HG03196 (cell line): ENCODE data around the gene SUSD4.
"Not testable (repeated sequence)": the region's sequence is repeated elsewhere in the genome, so short reads cannot be mapped to it uniquely, and the experiment has no call there.

Experiments
- ATAC-seq: cut with Tn5 transposase; IDR thresholded peaks from one replicate; pipeline ENCODE4 v1.9.1; 2021; ENCODE audit not compliant: unreplicated experiment

Gene SUSD4

DNA sequence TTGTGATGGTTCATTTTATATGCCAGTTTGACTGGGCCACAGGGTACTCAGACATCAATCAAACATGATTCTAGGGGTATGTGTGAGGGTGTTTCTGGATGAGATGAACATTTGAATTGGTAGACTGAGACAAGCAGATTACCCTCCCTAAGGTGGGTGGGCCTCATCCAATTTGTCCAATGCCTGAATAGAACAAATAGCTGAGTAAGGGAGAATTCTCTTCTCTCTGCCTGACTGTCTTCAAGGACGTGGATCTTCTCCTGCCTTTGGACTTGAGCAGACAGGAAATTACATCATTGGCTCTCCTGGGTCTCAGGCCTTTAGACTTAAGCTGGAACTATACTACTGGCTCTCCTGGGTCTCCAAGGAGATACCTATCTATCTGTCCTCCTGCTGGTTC is 64.4 kb downstream of the SUSD4 start:
- ATAC-seq = no peak

GRCh38 chr1:223298701-223299100 is 65.3 kb downstream of the SUSD4 start:
- ATAC-seq = no peak

- ATAC-seq = no peak
Observed at GRCh38 chr1:223297800-223298199, 66.2 kb downstream of the SUSD4 start.

- no peak for ATAC-seq
Observed at GRCh38 chr1:223291796-223292195, 72.2 kb downstream of the SUSD4 start.

- no peak for ATAC-seq
Observed at GRCh38 chr1:223290397-223290796, 73.6 kb downstream of the SUSD4 start.

DNA sequence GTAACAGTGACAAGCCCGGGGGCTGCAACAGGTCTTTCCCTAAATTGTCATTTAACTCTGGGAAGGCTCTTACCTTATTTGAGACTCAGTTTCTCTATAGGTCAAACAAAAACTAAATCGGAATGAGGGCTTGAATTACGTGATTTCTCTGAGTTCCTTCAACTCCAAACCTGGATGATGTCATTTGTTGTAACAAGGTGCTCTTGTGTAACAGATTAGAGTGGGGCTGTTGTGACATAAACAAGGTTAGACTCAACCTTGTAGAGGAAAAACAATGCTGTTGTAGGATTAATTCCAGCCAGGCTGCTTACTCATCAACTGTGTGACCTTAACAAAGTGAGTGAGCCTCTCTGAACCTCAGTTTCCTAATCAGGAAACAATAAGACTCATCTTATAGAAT is 74.4 kb downstream of the SUSD4 start:
- ATAC-seq = no peak

- no peak for ATAC-seq
Observed at GRCh38 chr1:223288826-223289225, 75.2 kb downstream of the SUSD4 start.

GRCh38 chr1:223285452-223285851 is 78.5 kb downstream of the SUSD4 start:
- no peak for ATAC-seq

DNA sequence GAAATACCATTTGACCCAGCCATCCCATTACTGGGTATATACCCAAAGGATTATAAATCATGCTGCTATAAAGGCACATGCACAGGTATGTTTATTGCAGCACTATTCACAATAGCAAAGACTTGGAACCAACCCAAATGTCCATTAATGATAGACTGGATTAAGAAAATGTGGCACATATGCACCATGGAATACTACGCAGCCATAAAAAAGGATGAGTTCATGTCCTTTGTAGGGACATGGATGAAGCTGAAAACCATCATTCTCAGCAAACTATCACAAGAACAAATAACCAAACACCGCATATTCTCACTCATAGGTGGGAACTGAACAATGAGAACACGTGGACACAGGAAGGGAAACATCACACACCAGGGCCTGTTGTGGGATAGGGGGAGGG is 80.3 kb downstream of the SUSD4 start:
- not testable (repeated sequence) for ATAC-seq

DNA sequence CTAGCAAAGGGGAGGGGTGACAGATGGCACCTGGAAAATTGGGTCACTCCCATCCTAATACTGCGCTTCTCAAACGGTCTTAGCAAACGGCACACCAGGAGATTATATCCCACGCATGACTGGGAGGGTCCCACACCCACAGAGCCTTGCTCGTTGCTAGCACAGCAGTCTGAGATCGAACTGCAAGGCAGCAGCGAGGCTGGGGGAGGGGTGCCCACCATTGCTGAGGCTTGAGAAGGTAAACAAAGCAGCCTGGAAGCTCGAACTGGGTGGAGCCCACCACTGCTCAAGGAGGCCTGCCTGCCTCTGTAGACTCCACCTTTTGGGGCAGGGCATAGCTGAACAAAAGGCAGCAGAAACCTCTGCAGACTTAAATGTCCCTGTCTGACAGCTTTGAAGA is 85.7 kb downstream of the SUSD4 start:
- not testable (repeated sequence) for ATAC-seq

DNA sequence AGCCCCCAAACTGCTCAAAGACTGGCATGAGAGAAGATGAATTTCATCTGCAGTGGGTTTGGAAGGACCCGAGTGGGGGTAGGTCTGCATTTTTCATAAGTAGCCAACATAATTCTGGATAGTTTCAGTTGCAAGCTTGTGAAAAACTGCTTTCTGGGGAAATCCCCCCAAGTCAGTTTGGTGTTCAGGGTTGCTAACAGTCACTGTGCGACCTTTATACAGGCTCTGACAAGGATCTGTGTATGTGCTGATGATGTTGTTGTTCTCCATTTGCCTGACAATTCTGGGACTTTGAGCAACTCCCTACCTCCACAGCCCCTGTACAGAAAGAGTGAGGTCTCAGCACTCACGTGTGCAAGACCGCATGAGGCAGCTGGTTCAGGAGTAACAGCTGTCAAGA is 87.9 kb downstream of the SUSD4 start:
- no peak for ATAC-seq

- no peak for ATAC-seq
Observed at GRCh38 chr1:223273511-223273910, 90.5 kb downstream of the SUSD4 start.

DNA sequence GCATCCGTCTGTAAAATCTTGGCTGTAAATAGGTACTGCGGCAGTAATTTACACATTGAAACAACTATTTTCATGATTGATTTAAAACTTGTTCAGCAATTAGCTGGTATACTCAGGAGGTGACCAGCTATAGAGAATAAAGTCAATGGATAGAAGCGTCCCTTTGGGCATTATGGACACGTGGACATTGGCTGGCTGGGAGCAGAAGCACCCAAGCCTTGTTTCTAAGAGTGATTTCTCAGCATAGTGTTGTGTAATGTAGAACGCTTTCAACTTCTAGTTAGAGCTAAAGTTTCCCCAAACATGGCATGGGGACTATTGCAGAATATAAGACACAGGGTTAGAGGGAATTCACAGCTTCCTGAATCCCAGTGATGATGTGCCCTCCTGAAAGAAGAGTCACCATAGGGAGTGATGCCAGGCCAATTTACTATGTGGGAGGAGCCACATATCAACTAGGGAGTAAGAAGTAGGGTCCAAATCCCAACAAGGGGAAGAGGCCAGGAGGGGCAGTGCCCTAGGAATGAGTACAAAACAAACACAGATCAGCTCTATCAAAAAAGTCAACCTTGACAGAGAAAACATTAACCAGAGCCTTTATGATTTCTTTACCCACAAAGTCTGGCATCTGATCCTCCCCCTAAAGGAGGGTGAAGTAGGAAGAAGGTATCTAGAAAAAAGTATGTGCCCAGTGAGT is 92.7 kb downstream of the SUSD4 start:
- ATAC-seq = no peak

- ATAC-seq = no peak
Observed at GRCh38 chr1:223270155-223270554, 93.8 kb downstream of the SUSD4 start.

DNA sequence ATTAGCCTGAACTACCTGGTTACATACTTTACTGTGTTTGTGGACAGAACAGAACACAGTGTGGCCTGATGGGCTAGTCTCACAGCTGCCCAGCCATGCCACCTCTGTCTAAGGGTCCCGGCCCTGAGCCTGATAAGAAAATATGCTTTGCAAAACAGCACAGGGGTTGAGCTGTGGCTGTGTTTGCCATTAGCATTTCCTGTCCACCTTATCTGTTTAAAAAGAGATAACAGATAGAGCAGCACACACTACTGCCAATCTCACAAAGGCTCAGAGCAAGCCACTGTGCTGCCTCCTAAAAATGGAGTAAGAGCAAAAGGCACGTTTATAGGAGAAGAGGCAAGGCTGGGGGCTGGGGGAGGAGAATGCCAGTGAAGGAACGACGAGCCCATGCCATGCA is 95.0 kb downstream of the SUSD4 start:
- ATAC-seq = no peak

GRCh38 chr1:223266632-223267172 is 97.3 kb downstream of the SUSD4 start:
- ATAC-seq = no peak

DNA sequence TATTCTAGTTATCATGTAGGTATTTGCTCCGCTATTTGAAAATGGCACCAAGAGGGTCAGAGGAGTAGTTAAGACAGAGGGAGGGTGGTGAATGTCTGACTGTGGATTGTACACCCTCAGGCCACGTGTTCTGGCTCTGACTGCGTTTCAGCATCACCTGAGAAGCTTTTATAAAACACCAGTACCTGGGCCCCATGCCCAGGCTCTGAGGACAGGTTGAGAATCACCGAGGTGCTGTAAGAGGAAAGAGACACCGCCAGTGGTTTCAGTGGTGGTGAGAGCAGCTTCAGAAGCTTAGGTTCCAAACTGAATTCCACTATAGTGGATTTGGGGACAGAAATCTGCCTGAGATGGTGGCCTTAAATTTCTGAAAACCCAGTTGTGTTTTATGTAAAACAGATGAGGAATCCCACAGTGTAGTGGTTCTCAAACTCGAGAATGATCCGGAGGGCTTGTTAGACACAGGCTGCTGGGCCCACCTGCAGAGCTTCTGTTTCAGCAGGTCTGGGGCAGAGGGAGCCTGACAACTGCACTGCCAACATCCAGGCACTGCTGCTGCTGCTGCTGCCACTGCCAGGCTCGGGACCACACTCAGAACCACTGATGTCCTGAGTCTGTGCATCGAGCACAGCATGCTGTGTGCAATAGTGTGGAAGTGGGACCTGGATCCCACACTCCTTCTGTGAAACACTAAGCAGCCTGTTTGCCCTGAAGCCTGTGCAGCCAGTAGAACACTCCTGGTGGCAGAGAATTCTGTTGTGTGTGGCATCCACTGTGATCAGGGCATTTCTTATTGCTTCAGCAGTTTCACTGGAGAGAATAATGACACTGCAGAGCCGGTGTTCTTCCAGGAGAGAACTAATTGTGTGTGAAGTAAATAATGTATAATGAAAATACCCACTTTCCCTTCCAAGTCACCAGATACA is 98.7 kb downstream of the SUSD4 start:
- no peak for ATAC-seq

GRCh38 chr1:223264529-223264928 is 99.4 kb downstream of the SUSD4 start:
- ATAC-seq = no peak

DNA sequence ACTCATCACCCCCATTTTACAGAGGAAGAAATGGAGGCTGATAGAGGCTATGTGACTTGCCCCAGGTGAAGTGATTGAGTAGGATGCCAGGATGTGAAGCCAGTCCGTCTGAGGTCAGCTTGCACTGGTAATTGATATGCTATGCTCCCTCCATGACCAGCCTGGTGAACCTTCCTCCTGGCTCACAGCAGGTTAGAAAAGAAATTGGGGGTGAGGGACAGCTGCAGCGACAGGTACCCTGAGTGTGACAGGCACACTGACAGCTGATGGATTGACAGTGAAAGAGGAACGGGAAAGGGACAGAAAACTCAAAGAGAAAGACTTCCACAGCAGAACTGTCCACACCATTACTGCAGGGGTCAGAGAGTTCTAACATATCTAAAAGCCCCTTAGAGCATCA is 102.1 kb downstream of the SUSD4 start:
- no peak for ATAC-seq

DNA sequence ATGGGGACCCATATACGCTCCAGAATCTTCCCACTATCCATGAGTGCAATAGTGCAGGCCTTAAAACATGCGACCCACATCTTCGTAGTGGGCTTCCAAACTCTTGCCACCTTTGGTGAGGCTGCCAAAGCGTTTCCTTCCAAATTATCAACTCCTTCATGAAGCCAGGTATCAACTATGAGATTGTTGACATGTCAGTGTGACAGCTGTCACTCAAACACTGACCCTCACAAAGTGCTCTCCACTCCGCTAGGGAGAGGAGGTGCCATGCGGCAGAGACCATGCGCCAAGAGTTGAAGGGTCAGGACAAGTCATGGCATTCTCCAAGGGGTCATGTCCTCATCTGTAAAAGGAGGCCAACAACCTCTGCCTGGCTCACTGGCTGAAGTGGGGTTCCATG is 103.3 kb downstream of the SUSD4 start:
- ATAC-seq = no peak

- ATAC-seq = no peak
Observed at GRCh38 chr1:223259462-223259861, 104.5 kb downstream of the SUSD4 start.

DNA sequence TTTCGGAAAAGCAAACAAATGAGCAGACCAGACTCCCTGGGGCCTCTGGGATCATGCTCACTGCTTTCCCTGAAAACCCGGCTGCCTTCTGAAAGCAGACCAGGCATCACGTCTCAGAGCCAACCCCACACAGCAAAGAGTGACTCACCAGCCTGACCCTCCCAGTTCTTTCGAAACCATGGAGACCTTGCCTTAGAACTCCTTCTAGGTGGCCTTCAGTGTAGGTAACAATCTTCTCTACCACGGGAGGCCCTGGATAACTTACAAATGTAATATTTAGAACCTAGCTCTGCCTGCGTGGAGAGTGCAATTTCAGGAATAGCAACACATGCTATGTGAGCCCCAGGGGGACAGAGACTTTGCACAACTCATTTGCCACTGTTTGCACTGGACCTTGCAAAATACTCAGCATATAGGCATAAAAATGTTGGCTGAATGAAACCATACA is 105.2 kb downstream of the SUSD4 start:
- no peak for ATAC-seq
